Astrocyte (in vitro differentiated cells and primary cell): ENCODE results near the gene SRRM4. TPM values are rescaled to one million over a fixed set of nuclear protein-coding genes. Genes with fewer than 3 reads are reported as not detected.
A peak's percentile ranks its signal among the peaks of the same experiment; 100 is the strongest.

Experiments
- DNase-seq: peaks from one replicate; pipeline ENCODE4 v3.0.0-alpha.2; 2010; ENCODE audit warnings: low read depth
- FAIRE-seq: peaks from 2 replicates; lab custom pipeline; 2011; peaks lifted over from hg19 to GRCh38; lab: Jason Lieb, UNC
- H2AFZ ChIP-seq: 2 replicates; pipeline ENCODE4 v1.6.0; 2012; ENCODE audit warnings: low read depth, low read length, inconsistent platforms
- H3K27ac ChIP-seq: 2 replicates; pipeline ENCODE4 v1.5.1; 2011; ENCODE audit warnings: low read depth, low read length, inconsistent platforms
- H3K27me3 ChIP-seq: 2 replicates; pipeline ENCODE4 v1.6.0; 2011; ENCODE audit warnings: low read length, inconsistent platforms; ENCODE audit not compliant: insufficient read depth
- H3K36me3 ChIP-seq: 2 replicates; pipeline ENCODE4 v1.5.1; 2011; ENCODE audit warnings: low read length, inconsistent platforms; ENCODE audit not compliant: insufficient read depth
- H3K4me1 ChIP-seq: 2 replicates; pipeline ENCODE4 v1.5.1; 2011; ENCODE audit warnings: low read length, inconsistent platforms; ENCODE audit not compliant: insufficient read depth
- H3K4me2 ChIP-seq: 2 replicates; pipeline ENCODE4 v1.6.0; 2012; ENCODE audit warnings: low read length, inconsistent platforms
- H3K4me3 ChIP-seq: 2 replicates; pipeline ENCODE4 v1.5.1; 2011; ENCODE audit warnings: low read depth, mild to moderate bottlenecking, low read length, inconsistent platforms; ENCODE audit not compliant: insufficient read depth
- H3K79me2 ChIP-seq: 2 replicates; pipeline ENCODE4 v1.6.0; 2012; ENCODE audit warnings: mild to moderate bottlenecking, low read length, inconsistent platforms; ENCODE audit not compliant: insufficient read depth
- H3K9ac ChIP-seq: 2 replicates; pipeline ENCODE4 v1.6.0; 2012; ENCODE audit warnings: mild to moderate bottlenecking, low read length, inconsistent platforms
- H3K9me3 ChIP-seq: 2 replicates; pipeline ENCODE4 v1.5.1; 2012; ENCODE audit warnings: low read depth, mild to moderate bottlenecking, low read length, inconsistent platforms; ENCODE audit not compliant: insufficient read depth
- H4K20me1 ChIP-seq: 2 replicates; pipeline ENCODE4 v1.6.0; 2012; ENCODE audit warnings: low read length, inconsistent platforms; ENCODE audit not compliant: insufficient read depth
- H3K27ac Mint-ChIP-seq: one replicate; pipeline ENCODE4 v1.8.0; 2021; ENCODE audit warnings: mild to moderate bottlenecking, mixed read lengths; ENCODE audit not compliant: unreplicated experiment
- H3K27me3 Mint-ChIP-seq: one replicate; pipeline ENCODE4 v1.8.0; 2021; ENCODE audit warnings: low read depth, mixed read lengths; ENCODE audit not compliant: unreplicated experiment
- H3K36me3 Mint-ChIP-seq: one replicate; pipeline ENCODE4 v1.8.0; 2021; ENCODE audit warnings: low read depth, mixed read lengths; ENCODE audit not compliant: unreplicated experiment
- H3K4me1 Mint-ChIP-seq: one replicate; pipeline ENCODE4 v1.8.0; 2021; ENCODE audit warnings: low read depth, mixed read lengths; ENCODE audit not compliant: unreplicated experiment
- H3K4me3 Mint-ChIP-seq: one replicate; pipeline ENCODE4 v1.8.0; 2021; ENCODE audit warnings: mild to moderate bottlenecking, moderate library complexity, mixed read lengths; ENCODE audit not compliant: unreplicated experiment
- H3K9me3 Mint-ChIP-seq: one replicate; pipeline ENCODE4 v1.8.0; 2021; ENCODE audit warnings: mild to moderate bottlenecking, mixed read lengths; ENCODE audit not compliant: unreplicated experiment
- EZH2 ChIP-seq: IDR thresholded peaks from 2 replicates; pipeline ENCODE4 v1.6.1; 2012; ENCODE audit warnings: mild to moderate bottlenecking, low read length, inconsistent platforms; ENCODE audit not compliant: insufficient read depth
- total RNA-seq: library from RNA; stranded (reverse); gene quantifications from 2 replicates; pipeline ENCODE4 v1.2.1, GENCODE V29; 2021
- TF ChIP-seq, protein P1 (sequence below): IDR thresholded peaks from 2 replicates; pipeline ENCODE4 v1.5.1; 2011; ENCODE audit warnings: low read depth, mild to moderate bottlenecking, inconsistent platforms, low read length, moderate library complexity; ENCODE audit not compliant: insufficient read depth

SRRM4 gene
- total RNA-seq, 1 donor from 2014 or later, result 0.30 TPM

DNA sequence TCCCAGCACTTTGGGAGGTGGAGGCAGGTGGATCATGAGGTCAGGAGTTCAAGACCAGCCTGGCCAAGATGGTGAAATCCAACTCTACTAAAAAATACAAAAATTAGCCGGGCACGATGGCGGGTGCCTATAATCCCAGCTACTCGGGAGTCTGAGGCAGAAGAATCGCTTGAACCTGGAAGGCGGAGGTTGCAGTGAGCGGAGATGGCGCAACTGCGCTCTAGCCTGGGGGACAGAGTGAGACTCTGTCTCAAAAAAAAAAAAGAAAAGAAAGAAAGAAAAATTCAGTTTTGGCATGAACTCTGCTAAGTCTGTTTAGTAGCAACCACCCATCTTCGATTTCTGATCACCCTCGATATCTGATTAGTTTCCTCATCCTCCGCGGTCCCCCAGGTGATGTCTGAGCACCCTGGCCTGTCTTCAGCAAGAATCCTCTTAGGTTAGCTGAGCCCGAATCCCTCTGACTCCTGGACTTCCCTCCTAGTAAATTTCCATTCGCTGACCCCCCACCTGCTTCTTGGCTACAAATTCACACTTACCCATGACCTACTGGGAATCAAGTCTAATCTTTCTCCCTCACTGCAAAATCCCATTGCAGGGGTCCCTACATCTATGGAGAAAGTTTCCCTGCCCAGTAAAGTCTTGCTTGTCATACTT, 196.5 kb downstream of the SRRM4 start:
- Histone ChIP-seq H3K27ac (peak overlapping the region; percentile 90), H3K9me3 (no peaks in the 10 kb centered on the region), H3K36me3 (no peaks in the 10 kb centered on the region), H3K27me3 (no peaks in the 10 kb centered on the region), H4K20me1 (no peaks in the 10 kb centered on the region), H3K9ac (peak overlapping the region; percentile 92), H2AFZ (no peak overlapping the region), H3K79me2 (peaks cover 28% of the 10 kb centered on the region), H3K4me2 (no peak overlapping the region), H3K4me3 (no peak overlapping the region), H3K4me1 (peaks cover 44% of the 10 kb centered on the region)
- no peaks in the 10 kb centered on the region for H3K9me3 Mint-ChIP-seq
- no peaks in the 10 kb centered on the region for H3K27me3 Mint-ChIP-seq
- no peak for DNase-seq
- peaks cover 1% of the 10 kb centered on the region for H3K36me3 Mint-ChIP-seq
- H3K27ac Mint-ChIP-seq, result no peak overlapping the region
- H3K4me3 Mint-ChIP-seq, result no peak overlapping the region
- H3K4me1 Mint-ChIP-seq, result peaks cover 33% of the 10 kb centered on the region
- TF ChIP-seq, protein P1, sequence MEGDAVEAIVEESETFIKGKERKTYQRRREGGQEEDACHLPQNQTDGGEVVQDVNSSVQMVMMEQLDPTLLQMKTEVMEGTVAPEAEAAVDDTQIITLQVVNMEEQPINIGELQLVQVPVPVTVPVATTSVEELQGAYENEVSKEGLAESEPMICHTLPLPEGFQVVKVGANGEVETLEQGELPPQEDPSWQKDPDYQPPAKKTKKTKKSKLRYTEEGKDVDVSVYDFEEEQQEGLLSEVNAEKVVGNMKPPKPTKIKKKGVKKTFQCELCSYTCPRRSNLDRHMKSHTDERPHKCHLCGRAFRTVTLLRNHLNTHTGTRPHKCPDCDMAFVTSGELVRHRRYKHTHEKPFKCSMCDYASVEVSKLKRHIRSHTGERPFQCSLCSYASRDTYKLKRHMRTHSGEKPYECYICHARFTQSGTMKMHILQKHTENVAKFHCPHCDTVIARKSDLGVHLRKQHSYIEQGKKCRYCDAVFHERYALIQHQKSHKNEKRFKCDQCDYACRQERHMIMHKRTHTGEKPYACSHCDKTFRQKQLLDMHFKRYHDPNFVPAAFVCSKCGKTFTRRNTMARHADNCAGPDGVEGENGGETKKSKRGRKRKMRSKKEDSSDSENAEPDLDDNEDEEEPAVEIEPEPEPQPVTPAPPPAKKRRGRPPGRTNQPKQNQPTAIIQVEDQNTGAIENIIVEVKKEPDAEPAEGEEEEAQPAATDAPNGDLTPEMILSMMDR, result no peak
- no peak for TF ChIP-seq EZH2
- FAIRE-seq, result no peak

DNA sequence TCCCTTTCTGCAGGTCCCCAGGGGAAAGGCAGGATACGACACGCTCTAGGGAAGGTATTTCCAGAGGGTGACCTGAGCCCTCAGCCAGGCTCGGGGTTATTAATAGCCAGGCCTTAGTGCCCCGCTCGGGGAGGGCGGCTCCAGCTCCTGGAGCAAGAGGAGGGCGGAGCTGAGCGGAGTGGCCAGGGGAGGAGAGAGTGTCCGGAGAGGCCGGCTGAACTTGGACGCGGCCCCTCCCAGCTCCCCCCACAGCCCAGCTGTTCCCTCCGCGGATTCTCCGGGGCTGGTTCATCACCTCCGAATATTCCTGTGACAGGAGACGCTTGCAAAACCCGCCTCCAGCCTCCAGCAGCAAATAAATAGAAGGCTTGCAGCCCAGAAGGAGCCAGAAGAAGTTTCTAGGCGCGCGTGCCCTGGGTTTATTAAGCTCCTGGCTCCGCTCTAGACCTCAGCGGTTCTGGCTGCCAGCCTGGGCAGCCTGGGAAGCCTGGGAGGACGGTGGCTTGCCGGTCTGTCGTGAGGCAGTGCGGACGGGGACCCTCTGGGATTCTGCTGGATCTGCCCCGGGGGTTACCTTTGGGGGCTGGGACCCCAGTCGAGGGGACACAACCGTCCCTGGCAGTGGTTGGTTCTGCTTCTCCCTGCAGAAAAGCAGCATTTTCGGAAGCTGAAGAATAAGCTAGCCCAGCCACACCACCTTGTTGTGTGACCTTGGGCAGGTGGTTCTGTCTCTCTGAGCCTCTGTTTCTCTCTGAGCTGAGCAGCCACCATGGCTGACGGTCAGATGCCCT, 197.4 kb downstream of the SRRM4 start, which contains the start of gene HSPB8:
TSS of gene HSPB8 (plus strand) at position 388 of the 791 bp plus-strand sequence. CDS start at position 770, 382 bp downstream.
- Histone ChIP-seq H3K36me3 (no peaks in the 10 kb centered on the region), H3K4me1 (peaks cover 46% of the 10 kb centered on the region), H3K4me3 (peak within 1 kb of the TSS; percentile 66), H4K20me1 (peaks cover 2% of the 10 kb centered on the region), H2AFZ (peak within 1 kb of the TSS; percentile 71), H3K27ac (peak within 1 kb of the TSS; percentile 90), H3K9ac (peak within 1 kb of the TSS; percentile 92), H3K4me2 (peak within 1 kb of the TSS; percentile 86), H3K79me2 (peaks cover 35% of the 10 kb centered on the region), H3K27me3 (no peaks in the 10 kb centered on the region), H3K9me3 (no peaks in the 10 kb centered on the region)
- peaks cover 38% of the 10 kb centered on the region for H3K4me1 Mint-ChIP-seq
- FAIRE-seq, result no peak
- peak; percentile 87 for DNase-seq
- H3K27me3 Mint-ChIP-seq, result no peaks in the 10 kb centered on the region
- no peaks in the 10 kb centered on the region for H3K9me3 Mint-ChIP-seq
- H3K27ac Mint-ChIP-seq, result peak within 1 kb of the TSS; percentile 94
- peaks cover 4% of the 10 kb centered on the region for H3K36me3 Mint-ChIP-seq
- TF ChIP-seq, protein P1, result no peak
- TF ChIP-seq EZH2, result no peak
- peak within 1 kb of the TSS; percentile 91 for H3K4me3 Mint-ChIP-seq
